WERI-Rb-1 (cell line): ENCODE measurements around the gene HPX.

Experiments used
- DNase-seq: peaks from one replicate; pipeline ENCODE4 v3.0.0-alpha.2; 2020
- H3K27ac ChIP-seq: fragments of 250-450 bp; sonication (Bioruptor Pico); 2 replicates; pipeline ENCODE4 v1.5.1; 2020; ENCODE audit warnings: mild to moderate bottlenecking, moderate library complexity
- H3K27me3 ChIP-seq: fragments of 250-450 bp; sonication (Bioruptor Pico); 2 replicates; pipeline ENCODE4 v1.5.1; 2021; ENCODE audit warnings: mild to moderate bottlenecking, low read depth, moderate library complexity; ENCODE audit not compliant: insufficient read depth, severe bottlenecking
- H3K36me3 ChIP-seq: fragments of 250-450 bp; sonication (Bioruptor Pico); 2 replicates; pipeline ENCODE4 v1.5.1; 2020; ENCODE audit warnings: mild to moderate bottlenecking, moderate library complexity
- H3K4me3 ChIP-seq: 2 replicates; pipeline ENCODE4 v1.5.1; 2011; ENCODE audit warnings: low read depth, mild to moderate bottlenecking, control low read depth, low read length
- H3K9me3 ChIP-seq: fragments of 250-450 bp; sonication (Bioruptor Pico); 2 replicates; pipeline ENCODE4 v1.5.1; 2021; ENCODE audit warnings: mild to moderate bottlenecking, moderate library complexity; ENCODE audit not compliant: severe bottlenecking
- TF ChIP-seq, protein P1 (sequence below): IDR thresholded peaks from 2 replicates; pipeline ENCODE4 v1.5.1; 2011; ENCODE audit warnings: low read depth, mild to moderate bottlenecking, control low read depth, inconsistent platforms, low read length

Gene HPX

DNA sequence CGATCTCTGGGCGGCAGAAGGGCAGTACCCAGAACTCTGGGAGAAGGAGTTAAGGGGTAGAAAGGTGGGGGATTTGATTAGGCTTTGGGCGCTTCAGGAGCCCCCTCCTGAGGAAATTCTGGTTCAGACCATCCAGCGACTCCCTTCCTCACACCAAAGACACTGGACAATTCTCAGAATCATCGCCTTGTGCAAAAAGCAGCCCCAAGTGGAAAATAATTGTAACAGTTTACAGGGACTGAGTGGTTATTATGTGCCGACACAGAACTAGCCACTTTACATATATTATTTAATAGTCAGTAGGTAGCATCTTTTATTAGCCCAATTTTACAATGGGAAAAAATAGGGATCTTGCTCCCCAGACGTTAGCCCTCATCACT is 33.6 kb upstream of the HPX start:
- Histone ChIP-seq H3K27me3 (no peaks in the 10 kb centered on the region), H3K27ac (peak overlapping the region; percentile 73), H3K9me3 (no peaks in the 10 kb centered on the region), H3K36me3 (peaks cover 21% of the 10 kb centered on the region), H3K4me3 (peak overlapping the region; percentile 59)
- TF ChIP-seq, protein P1, sequence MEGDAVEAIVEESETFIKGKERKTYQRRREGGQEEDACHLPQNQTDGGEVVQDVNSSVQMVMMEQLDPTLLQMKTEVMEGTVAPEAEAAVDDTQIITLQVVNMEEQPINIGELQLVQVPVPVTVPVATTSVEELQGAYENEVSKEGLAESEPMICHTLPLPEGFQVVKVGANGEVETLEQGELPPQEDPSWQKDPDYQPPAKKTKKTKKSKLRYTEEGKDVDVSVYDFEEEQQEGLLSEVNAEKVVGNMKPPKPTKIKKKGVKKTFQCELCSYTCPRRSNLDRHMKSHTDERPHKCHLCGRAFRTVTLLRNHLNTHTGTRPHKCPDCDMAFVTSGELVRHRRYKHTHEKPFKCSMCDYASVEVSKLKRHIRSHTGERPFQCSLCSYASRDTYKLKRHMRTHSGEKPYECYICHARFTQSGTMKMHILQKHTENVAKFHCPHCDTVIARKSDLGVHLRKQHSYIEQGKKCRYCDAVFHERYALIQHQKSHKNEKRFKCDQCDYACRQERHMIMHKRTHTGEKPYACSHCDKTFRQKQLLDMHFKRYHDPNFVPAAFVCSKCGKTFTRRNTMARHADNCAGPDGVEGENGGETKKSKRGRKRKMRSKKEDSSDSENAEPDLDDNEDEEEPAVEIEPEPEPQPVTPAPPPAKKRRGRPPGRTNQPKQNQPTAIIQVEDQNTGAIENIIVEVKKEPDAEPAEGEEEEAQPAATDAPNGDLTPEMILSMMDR = no peak
- no peak for DNase-seq

DNA sequence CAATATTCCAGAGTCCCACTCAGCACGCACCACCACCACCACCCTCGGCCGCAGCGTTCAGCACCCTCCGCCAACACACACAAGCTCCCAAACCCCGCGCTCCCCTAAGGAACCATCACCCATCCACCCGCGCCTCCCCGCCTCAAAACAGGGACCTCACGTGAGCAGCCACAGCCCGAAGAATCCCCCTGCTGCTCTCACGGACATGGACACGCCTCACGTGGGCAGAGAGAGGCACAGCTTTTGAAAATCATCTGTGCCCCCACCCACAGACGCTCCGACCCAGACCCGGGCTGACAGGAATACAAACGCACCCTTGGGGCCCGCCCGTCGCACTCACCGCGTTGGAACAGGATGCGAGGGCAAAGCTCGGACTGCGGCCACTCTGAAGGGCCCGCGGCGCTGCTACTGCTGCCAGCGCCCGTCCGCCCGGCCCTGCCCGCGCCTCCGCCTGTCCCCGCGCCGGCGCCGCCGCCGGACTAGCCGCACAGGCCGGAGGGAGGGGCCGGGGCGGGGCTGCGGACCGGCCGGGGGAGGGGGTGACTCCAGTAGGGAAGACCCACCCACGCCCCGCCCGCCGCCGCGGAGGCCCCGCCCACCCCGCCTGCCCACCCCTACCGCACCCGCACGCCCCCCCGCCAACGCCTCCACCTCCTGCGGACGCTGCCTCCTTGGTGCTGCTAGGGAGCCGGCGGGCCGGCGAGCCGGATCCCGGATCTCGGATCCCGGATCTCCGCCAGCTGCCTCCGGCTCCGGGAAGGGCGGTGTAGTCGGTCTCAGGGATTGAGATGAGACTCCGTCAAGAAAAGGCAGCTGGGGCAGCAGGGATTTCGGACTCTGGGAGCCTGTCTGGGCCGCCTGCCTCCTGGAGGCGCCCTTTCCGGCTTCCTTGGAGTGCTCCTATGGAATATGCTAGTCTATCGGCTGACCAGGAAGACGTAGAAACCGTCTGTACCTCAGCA is 32.9 kb upstream of the HPX start, which contains the start of gene TRIM3:
Gene TRIM3, minus strand, starts transcription at position 491 of the 962 bp plus-strand sequence. CDS start 8,246 bp downstream, outside the sequence.
- H3K36me3 ChIP-seq = peaks cover 16% of the 10 kb centered on the region
- no peaks in the 10 kb centered on the region for H3K9me3 ChIP-seq
- peak within 1 kb of the TSS; percentile 73 for H3K27ac ChIP-seq
- DNase-seq = peak; percentile 95
- TF ChIP-seq, protein P1 = peak; percentile 45
- H3K27me3 ChIP-seq = no peaks in the 10 kb centered on the region
- H3K4me3 ChIP-seq = peak within 1 kb of the TSS; percentile 83

DNA sequence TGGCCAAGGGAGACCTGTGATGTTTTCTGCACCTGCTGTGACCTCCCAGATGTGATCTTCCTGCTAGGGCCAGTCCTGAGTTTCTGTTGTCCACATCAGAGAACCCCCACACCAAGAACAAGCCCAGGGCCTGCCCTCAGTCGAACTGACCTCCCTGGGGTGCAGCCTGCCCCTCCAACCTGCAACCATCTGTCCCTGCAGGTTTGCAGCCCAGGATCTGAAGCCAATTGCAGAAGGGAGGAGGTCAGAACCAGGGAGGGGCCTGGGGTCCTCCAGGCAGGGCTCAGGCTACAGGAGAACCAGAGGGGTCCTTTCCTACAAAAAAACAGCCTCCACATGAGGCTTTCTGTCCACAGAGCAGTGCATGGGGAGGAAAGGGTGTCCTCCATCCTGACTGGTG is 32.1 kb upstream of the HPX start:
- no peaks in the 10 kb centered on the region for H3K9me3 ChIP-seq
- H3K27me3 ChIP-seq = no peaks in the 10 kb centered on the region
- H3K36me3 ChIP-seq = peaks cover 8% of the 10 kb centered on the region
- H3K27ac ChIP-seq = peak overlapping the region; percentile 28
- TF ChIP-seq, protein P1 = no peak
- DNase-seq = peak; percentile 49
- peak overlapping the region; percentile 83 for H3K4me3 ChIP-seq

DNA sequence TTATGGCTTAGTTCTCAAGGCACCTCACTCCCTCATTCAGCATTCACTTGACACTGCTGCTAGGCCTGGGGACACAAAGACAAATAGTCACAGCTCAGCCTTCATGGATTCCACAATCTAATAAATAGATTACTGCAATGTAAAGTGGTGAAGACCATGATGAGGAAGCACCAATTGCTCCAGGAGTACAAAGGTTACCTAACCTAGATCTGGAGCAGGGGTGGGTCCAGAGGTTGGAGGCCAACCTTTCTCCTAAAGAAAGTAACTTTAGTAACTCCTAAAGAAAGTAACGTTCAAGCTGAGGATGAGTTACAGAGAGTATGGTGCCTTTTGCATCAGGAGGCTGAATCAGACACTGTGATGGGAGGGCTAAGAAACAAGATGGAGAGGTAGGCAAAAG is 28.8 kb upstream of the HPX start:
- DNase-seq = no peak
- Histone ChIP-seq H3K4me3 (no peak overlapping the region), H3K27me3 (no peaks in the 10 kb centered on the region), H3K27ac (no peak overlapping the region), H3K36me3 (peaks cover 6% of the 10 kb centered on the region), H3K9me3 (no peaks in the 10 kb centered on the region)
- TF ChIP-seq, protein P1 = no peak

DNA sequence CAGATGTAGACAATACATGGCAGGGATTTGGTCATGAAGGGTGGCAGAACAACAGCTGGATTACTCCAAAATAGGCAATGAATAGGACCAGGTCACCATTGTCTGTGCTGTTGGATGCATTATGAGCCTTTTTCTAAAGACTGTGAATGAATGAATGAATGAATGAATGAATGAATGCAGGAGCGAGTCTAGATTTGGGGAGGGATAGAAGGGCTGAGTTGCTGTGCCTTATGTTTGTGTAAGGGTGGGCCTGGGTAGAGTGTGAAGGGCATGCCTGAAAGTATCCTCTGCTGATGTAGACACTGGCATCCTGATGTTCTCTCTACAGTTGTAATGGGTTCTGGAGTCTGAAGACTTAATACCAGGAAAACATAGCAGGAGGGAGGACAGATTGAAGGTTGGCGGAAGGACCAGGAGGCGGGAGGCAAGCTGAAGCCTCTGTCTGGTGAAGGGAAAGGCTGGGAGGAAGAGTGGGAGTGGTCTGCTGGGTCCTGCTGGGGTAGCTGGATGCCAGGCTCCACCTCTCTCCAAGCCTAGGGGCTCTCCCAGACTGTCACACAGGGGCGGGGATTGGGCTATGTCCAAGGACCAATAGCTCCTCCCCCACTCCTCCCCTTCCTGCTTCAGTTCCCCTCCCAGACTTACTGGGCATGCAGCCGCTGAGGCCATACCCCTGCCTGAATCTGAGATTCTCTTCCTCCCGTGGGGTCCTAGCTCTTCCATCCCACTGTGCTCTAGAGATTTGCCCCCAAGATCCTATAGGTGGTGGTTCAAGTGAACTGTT is 28.1 kb upstream of the HPX start:
- Histone ChIP-seq H3K9me3 (no peaks in the 10 kb centered on the region), H3K27me3 (no peaks in the 10 kb centered on the region), H3K4me3 (no peak overlapping the region), H3K36me3 (peaks cover 13% of the 10 kb centered on the region), H3K27ac (no peak overlapping the region)
- TF ChIP-seq, protein P1 = no peak
- DNase-seq = peak; percentile 65
